SIG-M5 treated with dmso at 0.1 percent for 504 hours (cell line): ENCODE measurements around the gene NAIF1.

Source experiments
- DNase-seq: peaks from one replicate; lab custom pipeline; 2025; ENCODE audit not compliant: unreplicated experiment; lab: John Stamatoyannopoulos, UW

Gene NAIF1

GRCh38 chr9:128102861-128103588, 35.9 kb upstream of the NAIF1 start:
- DNase-seq, result no peak

GRCh38 chr9:128102196-128102595, 35.1 kb upstream of the NAIF1 start:
- no peak for DNase-seq

- no peak for DNase-seq
These were observed 34.6 kb upstream of the NAIF1 start for GRCh38 chr9:128101690-128102089.

- DNase-seq, result no peak
These were observed 34.1 kb upstream of the NAIF1 start for GRCh38 chr9:128101231-128101661.

- no peak for DNase-seq
These were observed 33.5 kb upstream of the NAIF1 start for GRCh38 chr9:128100581-128100980.

- DNase-seq, result no peak
These were observed 32.9 kb upstream of the NAIF1 start for GRCh38 chr9:128099932-128100491.

GRCh38 chr9:128099231-128099931, 32.3 kb upstream of the NAIF1 start:
- DNase-seq, result no peak

GRCh38 chr9:128098297-128099230, 31.4 kb upstream of the NAIF1 start:
- DNase-seq, result peak; percentile 99

- DNase-seq, result no peak
These were observed 30.6 kb upstream of the NAIF1 start for GRCh38 chr9:128097543-128098296.

- DNase-seq, result no peak
These were observed 29.8 kb upstream of the NAIF1 start for GRCh38 chr9:128096616-128097536.

GRCh38 chr9:128094950-128095544, 27.9 kb upstream of the NAIF1 start:
- no peak for DNase-seq

- DNase-seq, result peak; percentile 95
These were observed 27.2 kb upstream of the NAIF1 start for GRCh38 chr9:128094166-128094949.

GRCh38 chr9:128093011-128093410, 25.9 kb upstream of the NAIF1 start:
- DNase-seq, result no peak

- DNase-seq, result no peak
These were observed 25.3 kb upstream of the NAIF1 start for GRCh38 chr9:128092199-128092977.

GRCh38 chr9:128091571-128091970, 24.5 kb upstream of the NAIF1 start:
- no peak for DNase-seq

GRCh38 chr9:128091144-128091543, 24.0 kb upstream of the NAIF1 start:
- no peak for DNase-seq

GRCh38 chr9:128089299-128089698, 22.2 kb upstream of the NAIF1 start:
- DNase-seq, result no peak
